Lower leg skin (tissue), 4 donors: ENCODE measurements around the gene ARIH2. TPM values are rescaled to one million over a fixed set of nuclear protein-coding genes. Genes with fewer than 3 reads are reported as not detected.

Source experiments
- DNase-seq, 2 donors: peaks; one replicate each; pipeline ENCODE4 v3.0.0-alpha.2; 2019; ENCODE audit warnings: low spot score in 2 of 2
- H3K4me3 ChIP-seq: fragments of 200-600 bp; sonication (generic); 2 replicates; pipeline ENCODE4 v1.5.1; 2017; ENCODE audit warnings: mild to moderate bottlenecking, low read depth; ENCODE audit not compliant: poor library complexity, severe bottlenecking
- CTCF ChIP-seq, 3 donors: fragments of 450-650 bp; IDR thresholded peaks; one replicate each; pipeline ENCODE4 v1.5.1; 2016; ENCODE audit warnings: antibody characterized with exemption in 3 of 3, mild to moderate bottlenecking in 3 of 3, moderate library complexity in 2 of 3
- POLR2A ChIP-seq, 2 donors: fragments of 450-650 bp; IDR thresholded peaks; one replicate each; pipeline ENCODE4 v1.6.1; 2016 to 2017; ENCODE audit warnings: antibody characterized with exemption in 2 of 2, mild to moderate bottlenecking in 1 of 2, moderate library complexity in 1 of 2
- WGBS, 2 donors: methylation state at CpG; one replicate each; pipeline ENCODE4 v1.1.5; 2018; 5-methylcytosine and 5-hydroxymethylcytosine counted together
- intact Hi-C: fragments of 100-400 bp; cut with DNase I; formaldehyde crosslinking; loops from one replicate; pipeline ENCODE4 v1.15.0; 2023; ENCODE audit warnings: low total_unique reads
- total RNA-seq, 4 donors: library from RNA; depleted of rRNA; stranded (reverse); fragments of >200 nt; gene quantifications; one replicate each; pipeline ENCODE4 v1.1.0, GENCODE V29; 2016

ARIH2 gene
- total RNA-seq, 4 donors from 2014 or later = 41.5 to 75.7 (median 69.1) TPM

- DNase-seq = no peak
- no peak for TF ChIP-seq POLR2A (IDR thresholded peaks at IDR 0.05)
- no peak for TF ChIP-seq CTCF (IDR thresholded peaks at IDR 0.05)
- intact Hi-C loops = no loop called here
- WGBS, 2 donors = 88 to 94% methylated on average over 7 to 8 of the region's 8 CpGs
- no peak overlapping the region for H3K4me3 ChIP-seq
Measured at GRCh38 chr3:48996640-48997039, 78.0 kb downstream of the ARIH2 start.

- no peak for DNase-seq
- intact Hi-C loops = no loop called here
- H3K4me3 ChIP-seq = no peak overlapping the region
- no peak for TF ChIP-seq POLR2A (IDR thresholded peaks at IDR 0.05)
- no peak for TF ChIP-seq CTCF (IDR thresholded peaks at IDR 0.05)
- 79 to 93% methylated on average over 7 to 8 of the region's 8 CpGs for WGBS, 2 donors
Measured at GRCh38 chr3:48997102-48997635, 78.5 kb downstream of the ARIH2 start.

GRCh38 chr3:48997714-48998637 lies 79.3 kb downstream of the ARIH2 start:
- intact Hi-C loops = no loop called here
- DNase-seq = no peak

GRCh38 chr3:48999085-48999858 lies 80.6 kb downstream of the ARIH2 start:
- intact Hi-C loops = no loop called here
- TF ChIP-seq CTCF (IDR thresholded peaks at IDR 0.05) (no peak), POLR2A (IDR thresholded peaks at IDR 0.05) (no peak)
- DNase-seq = no peak
- H3K4me3 ChIP-seq = no peak overlapping the region
- 83% methylated on average over 7 to 8 of the region's 8 CpGs for whole genome bisulfite sequencing, 2 donors

More at GRCh38 chr3:48997714-48998637, 79.3 kb downstream of the ARIH2 start:
- TF ChIP-seq POLR2A (IDR thresholded peaks at IDR 0.05) (no peak), CTCF (IDR thresholded peaks at IDR 0.05) (no peak)
- WGBS, 2 donors = 84 to 85% methylated on average over 20 of the region's 20 CpGs
- H3K4me3 ChIP-seq = no peak overlapping the region

- intact Hi-C loops = no loop called here
- 84 to 88% methylated on average over 5 to 6 of the region's 6 CpGs for WGBS, 2 donors
- no peak for TF ChIP-seq POLR2A (IDR thresholded peaks at IDR 0.05)
- TF ChIP-seq CTCF (IDR thresholded peaks at IDR 0.05) = no peak
- DNase-seq = no peak
- no peak overlapping the region for H3K4me3 ChIP-seq
Measured at GRCh38 chr3:49001155-49001554, 82.5 kb downstream of the ARIH2 start.
